ENCODE results near the gene ZNF605.
"Not testable (repeated sequence)": the region's sequence is repeated elsewhere in the genome, so short reads cannot be mapped to it uniquely, and the experiment has no call there.

ZNF605 gene

GRCh38 chr12:132949936-132950837 is 5.9 kb downstream of the ZNF605 start:
- no peak for DNase-seq (ENCODE audit: low read depth in 3 of 3)

DNA sequence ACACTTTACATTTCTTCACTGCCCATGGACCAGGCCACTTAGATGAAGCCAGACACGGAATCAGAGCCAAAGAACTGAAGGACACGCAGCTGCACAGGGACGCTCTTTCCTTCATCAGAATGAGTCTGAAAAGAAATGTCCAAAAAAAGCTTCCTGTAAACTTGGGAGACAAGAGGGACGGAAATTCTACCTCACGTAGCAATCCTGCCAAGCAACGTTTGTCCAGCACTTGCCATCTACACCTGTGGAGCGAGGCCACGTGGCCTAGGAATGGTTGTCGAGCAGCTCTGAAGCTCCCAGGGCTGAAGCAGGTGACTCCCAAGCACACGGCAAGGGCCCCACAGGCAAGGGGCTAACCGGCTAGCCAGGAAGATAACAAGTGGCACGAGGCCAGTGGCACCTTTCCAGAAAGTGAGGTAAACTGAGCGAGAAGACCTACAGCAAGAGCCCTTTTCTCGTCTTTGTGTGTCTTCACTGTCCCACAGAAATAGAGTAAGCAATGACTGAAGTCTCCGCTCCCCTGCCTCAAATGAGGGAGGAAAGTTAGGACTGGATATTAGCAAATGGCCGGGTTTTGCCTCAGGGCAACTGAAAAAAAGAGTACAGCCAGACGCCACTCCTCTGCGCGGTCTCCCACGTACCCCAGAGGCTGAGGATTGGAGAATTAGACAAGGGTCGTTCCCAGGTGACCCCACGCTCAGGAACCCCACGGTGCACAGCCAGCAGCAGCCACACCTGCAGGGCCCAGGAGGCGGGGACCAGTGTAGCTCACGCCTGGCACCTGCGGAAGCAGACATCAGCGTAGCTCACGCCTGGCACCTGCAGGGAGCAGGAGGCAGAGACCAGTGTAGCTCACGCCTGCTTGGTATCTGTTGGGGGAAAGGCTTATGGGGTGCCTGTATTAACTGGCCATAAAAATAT is 7.7 kb downstream of the ZNF605 start:
- DNase-seq (ENCODE audit: low read depth in 3 of 3): no peak

- no peak for DNase-seq (ENCODE audit: low read depth in 3 of 3)
These were observed 9.8 kb downstream of the ZNF605 start for GRCh38 chr12:132946246-132946820.

- no peak for DNase-seq (ENCODE audit: low read depth in 3 of 3)
These were observed 10.3 kb downstream of the ZNF605 start for GRCh38 chr12:132945806-132946205.

DNA sequence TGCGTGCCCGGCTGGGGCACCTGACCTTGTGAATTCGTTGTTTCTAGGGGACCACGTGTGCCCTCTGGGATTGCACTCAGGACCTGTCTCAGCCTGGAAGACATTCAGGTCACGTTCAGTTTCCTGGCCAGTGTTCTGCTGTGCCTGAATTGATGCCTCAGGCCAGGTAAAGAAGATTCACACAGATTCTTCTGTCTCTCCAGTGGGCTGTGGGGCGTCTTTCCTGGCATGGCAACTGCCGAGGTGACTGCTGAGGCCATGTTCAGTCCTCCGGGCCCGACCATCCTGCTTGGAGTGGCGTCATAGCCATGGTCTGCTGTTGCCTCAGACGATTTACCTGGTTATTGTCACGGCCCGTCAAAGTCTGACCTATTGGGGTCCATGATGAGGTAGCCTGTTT is 13.5 kb downstream of the ZNF605 start:
- no peak for DNase-seq (ENCODE audit: low read depth in 3 of 3)

DNA sequence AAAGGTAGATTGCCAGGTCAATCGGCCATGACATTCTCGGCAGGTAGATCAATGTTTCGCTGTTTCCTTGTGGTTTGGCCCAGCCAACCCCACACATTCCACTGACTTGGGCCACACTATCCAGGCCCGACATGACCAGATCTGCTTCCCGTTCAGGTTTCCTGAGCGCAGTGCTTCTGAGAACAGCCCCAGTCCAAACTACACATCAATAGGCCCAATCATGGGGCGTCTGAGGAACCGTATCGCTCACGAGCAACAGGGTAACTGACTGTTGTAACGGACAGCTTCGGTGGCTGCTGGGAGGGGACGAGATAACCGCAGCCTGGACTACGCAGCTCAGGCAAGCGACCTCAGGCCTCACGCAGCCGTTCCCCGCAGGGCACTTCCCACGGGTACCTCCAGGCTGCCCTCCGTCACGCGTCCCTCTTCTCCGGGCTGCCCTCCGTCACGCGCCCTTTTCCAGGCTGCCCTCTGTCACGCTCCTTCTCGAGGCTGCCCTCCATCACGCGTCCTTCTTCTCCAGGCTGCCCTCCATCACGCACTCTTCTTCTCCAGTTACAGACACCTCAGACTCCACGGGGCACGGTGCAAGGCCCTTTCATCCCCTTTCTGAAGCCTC is 14.7 kb downstream of the ZNF605 start:
- DNase-seq (ENCODE audit: low read depth in 3 of 3): no peak

DNA sequence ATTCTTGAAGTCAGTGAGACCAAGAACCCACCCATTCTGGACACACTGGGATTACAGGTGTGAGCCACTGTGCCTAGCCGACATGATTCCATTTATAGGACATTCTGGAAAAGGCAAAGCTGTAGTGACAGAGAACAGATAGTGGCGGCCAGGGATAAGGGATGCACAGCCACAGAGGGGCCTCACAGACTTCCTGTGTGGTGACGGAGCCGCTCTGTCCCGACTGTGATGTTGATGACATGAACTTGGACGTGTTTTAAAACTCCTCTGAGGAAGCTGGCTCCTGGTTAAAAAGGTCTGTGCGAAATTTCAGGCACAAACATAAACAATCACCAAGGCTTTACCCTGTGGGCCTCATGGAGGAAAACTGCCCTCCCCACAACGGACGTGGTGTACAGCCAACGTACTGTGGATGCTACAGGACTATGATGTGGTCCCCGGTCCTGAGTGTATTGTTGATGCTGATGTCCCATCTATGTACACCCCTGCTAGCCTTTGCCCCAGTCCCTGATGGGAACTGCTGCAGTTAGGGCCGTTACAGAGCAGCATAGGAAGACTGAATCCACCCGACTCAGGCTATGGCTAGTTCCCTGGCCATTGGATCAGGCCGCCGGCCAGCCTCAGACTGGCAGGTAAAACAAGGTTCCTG is 15.9 kb downstream of the ZNF605 start:
- DNase-seq (ENCODE audit: low read depth in 3 of 3): no peak

GRCh38 chr12:132938807-132939206 is 17.3 kb downstream of the ZNF605 start:
- DNase-seq (ENCODE audit: low read depth in 3 of 3): not testable (repeated sequence)

DNA sequence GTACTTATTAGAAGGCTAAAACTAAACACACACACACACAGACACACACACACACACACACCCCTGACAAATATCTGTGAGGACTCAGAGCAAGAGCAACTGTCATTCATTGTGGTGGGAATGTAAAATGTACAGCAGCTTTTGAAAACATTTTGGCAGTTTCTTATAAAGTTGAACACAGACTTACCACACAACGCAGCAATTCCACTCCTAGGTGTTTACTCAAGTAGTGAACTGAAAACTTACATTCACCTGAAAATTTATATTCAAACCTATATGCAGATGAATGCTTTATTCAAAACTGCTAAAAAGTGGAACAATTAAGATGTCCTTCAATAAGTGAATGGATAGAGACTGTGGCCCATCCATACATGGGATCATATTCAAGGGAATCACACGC is 18.6 kb downstream of the ZNF605 start:
- no peak for DNase-seq (ENCODE audit: low read depth in 3 of 3)

- DNase-seq (ENCODE audit: low read depth in 3 of 3): not testable (repeated sequence)
These were observed 19.2 kb downstream of the ZNF605 start for GRCh38 chr12:132936921-132937320.

- DNase-seq (ENCODE audit: low read depth in 3 of 3): no peak
These were observed 19.9 kb downstream of the ZNF605 start for GRCh38 chr12:132936163-132936562.

DNA sequence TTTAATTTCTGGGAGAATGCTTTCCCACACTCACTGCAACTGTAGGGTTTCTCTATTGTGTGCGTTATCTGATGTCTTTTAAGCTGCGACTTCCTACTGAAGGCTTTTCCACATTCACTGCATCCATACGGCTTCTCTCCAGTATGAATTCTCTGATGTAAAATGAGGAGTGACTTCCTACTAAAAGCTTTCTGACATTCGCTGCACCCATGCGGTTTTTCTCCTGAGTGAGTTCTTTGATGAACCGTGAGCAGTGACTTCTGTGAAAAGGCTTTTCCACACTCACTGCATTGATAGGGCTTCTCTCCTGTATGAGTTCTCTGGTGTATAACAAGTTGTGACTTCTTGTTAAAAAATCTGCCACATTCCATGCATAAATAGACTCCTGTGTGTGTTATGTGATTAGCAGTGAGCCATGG is 29.7 kb downstream of the ZNF605 start:
- no peak for DNase-seq (ENCODE audit: low read depth in 3 of 3)

DNA sequence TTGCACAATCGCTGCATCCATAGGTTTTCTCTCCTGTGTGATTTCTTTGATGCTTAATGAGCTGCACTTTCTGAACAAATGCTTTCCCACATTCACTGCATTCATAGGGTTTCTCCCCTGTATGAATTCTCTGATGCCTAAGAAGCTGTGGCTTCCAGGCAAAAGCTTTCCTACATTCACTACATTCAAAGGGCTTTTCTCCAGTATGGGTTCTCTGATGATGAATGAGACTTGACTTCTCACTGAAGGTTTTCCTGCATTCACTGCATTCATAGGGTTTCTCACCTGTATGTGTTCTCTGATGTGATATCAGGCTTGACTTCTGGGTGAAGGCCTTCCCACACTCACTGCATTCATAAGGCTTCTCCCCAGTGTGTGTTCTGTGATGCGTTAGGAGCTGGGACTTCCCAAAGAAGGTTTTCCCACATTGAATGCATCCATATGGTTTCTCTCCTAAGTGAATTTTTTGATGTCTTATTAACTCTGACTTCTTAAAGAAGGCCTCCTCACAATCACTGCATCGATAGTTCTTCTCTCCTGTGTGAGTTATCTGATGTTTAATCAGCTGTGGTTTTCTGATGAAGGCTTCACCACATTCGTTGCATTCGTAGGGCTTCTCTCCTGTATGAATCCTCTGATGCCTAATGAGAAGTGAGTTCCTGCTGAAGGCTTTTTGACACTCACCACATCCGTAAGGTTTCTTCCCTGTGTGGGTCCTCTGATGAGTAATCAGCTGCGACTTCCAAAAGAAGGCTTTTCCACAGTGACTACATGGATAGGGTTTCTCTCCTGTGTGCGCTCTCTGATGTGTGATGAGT is 30.3 kb downstream of the ZNF605 start:
- DNase-seq (ENCODE audit: low read depth in 3 of 3): no peak

GRCh38 chr12:132924356-132924755 is 31.8 kb downstream of the ZNF605 start:
- no peak for DNase-seq (ENCODE audit: low read depth in 3 of 3)

- no peak for DNase-seq (ENCODE audit: low read depth in 3 of 3)
These were observed 32.7 kb downstream of the ZNF605 start for GRCh38 chr12:132923356-132923909.

DNA sequence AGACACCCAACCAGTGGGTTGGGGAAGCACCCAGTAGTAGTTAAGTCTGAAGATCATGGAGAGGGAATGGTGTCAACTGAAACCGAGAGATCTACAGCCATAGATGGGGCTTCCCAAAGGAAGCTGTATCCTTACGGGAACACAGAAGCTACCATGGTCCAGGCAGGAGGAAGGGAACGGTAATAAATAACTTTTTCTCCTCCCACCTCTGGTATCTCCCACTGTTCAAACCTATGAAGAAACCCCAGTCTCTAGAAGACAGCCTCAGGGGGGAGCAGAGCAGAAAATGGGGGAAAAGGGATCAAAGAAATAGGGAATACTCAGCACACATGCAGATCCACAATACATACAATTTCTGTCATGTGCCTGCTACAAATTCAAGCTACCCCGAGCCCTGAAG is 33.4 kb downstream of the ZNF605 start:
- DNase-seq (ENCODE audit: low read depth in 3 of 3): no peak

- DNase-seq (ENCODE audit: low read depth in 3 of 3): no peak
These were observed 34.4 kb downstream of the ZNF605 start for GRCh38 chr12:132921685-132922084.

DNA sequence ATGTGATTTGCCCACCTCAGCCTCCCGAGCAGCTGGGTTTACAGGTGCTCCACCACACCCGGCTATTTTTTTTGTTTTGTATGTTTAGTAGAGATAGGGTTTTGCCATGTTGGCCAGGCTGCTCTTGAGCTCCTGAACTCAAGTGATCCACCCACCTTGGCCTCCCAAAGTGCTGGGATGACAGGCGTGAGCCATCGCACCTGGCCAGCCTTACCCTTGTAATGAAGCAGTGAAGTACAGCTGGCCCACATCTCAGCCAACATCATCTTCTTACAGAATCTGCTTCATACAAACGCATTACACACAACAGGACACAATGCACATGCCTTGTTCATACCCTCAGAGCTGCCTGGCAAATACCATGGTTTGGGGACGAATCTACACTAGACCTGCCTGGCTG is 37.4 kb downstream of the ZNF605 start:
- DNase-seq (ENCODE audit: low read depth in 3 of 3): no peak

DNA sequence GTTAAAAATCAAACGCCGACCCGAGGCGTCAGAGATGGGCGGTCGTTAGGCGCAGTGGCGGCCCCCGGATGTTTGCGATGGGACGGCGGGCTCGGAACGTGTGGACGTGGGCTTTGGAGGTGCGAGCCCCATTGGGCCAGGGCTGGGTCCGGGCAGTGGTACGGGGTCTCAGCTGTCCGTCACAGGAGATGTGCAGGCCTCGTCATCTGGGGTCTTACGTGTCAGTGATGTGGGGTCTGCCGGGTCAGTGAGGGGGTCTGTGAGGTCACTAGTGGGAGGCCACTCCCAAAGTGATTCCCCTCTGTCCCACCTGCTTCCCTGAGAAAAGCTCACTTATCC is 47.1 kb downstream of the ZNF605 start:
- no peak for DNase-seq (ENCODE audit: low read depth in 3 of 3)

Measured in stimulated activated CD4-positive, alpha-beta T cell treated with anti-CD3 and anti-CD28 coated beads, TNF-alpha, amount 100 ng/mL, for 4 hours (primary cell).